GM13977 (cell line): ENCODE data around the gene FARS2.

Experiments
- DNase-seq: peaks from one replicate; pipeline ENCODE4 v3.0.0; 2012; ENCODE audit warnings: low spot score
- CTCF ChIP-seq: IDR thresholded peaks from 2 replicates; pipeline ENCODE4 v1.5.1; 2012; ENCODE audit warnings: mild to moderate bottlenecking, control low read depth; ENCODE audit not compliant: insufficient read depth; ENCODE audit errors: extremely low read depth, missing control alignments
- in situ Hi-C: fragments of 300-500 bp; cut with MboI; formaldehyde crosslinking; loops from one replicate; pipeline ENCODE4 v1.12.0; 2022; ENCODE audit warnings: low sequenced_read_pairs, low pct_unique_long_range_greater_than_20kb, mixed read lengths, inconsistent platforms; ENCODE audit not compliant: unreplicated experiment

The FARS2 gene

GRCh38 chr6:5534643-5535042 lies 273.3 kb downstream of the FARS2 start:
- in situ Hi-C loops: no loop called here
- no peak for TF ChIP-seq CTCF
- DNase-seq: no peak

DNA sequence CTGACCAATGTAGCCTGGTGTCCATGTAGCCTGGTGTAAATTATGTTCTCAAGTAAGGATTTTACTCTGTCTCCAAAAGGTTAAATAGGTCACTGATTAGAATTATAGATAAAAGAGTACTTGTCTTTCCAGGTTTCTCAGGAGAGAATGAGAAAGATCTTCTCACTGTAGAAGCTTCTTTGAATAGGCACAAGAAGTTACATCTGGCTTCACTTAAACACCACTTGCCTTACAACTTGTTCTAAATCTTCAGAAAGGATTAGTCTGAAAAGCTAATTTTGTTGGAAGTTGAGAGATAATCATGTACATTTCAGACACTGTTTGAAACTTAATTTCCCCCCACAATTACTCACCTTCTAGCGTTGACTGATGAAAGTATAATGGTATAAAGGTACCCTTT lies 275.3 kb downstream of the FARS2 start:
- in situ Hi-C loops: no loop called here
- no peak for TF ChIP-seq CTCF
- no peak for DNase-seq

GRCh38 chr6:5537132-5537531 lies 275.8 kb downstream of the FARS2 start:
- in situ Hi-C loops: no loop called here
- no peak for TF ChIP-seq CTCF

DNA sequence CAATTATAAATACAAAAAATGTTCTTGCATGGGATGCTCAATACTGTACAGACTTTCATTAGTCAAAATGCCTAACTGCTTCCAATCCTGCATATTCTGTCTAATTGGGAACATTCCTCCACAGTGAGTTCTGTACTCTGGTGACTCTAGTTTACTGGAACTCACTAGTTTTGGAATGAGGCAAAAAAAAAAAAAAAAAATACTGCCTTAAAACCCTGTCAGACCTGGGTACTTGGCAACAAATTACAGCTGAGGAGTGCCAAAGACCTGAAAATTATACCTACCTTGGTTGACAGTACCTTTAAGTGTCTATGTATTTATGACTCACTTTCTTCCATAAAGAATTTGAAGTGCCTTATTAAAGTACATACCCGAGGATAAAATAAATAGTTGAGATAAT lies 276.7 kb downstream of the FARS2 start:
- no peak for DNase-seq
- TF ChIP-seq CTCF: no peak
- in situ Hi-C loops: no loop called here

More at GRCh38 chr6:5537132-5537531, 275.8 kb downstream of the FARS2 start:
- DNase-seq: no peak

DNA sequence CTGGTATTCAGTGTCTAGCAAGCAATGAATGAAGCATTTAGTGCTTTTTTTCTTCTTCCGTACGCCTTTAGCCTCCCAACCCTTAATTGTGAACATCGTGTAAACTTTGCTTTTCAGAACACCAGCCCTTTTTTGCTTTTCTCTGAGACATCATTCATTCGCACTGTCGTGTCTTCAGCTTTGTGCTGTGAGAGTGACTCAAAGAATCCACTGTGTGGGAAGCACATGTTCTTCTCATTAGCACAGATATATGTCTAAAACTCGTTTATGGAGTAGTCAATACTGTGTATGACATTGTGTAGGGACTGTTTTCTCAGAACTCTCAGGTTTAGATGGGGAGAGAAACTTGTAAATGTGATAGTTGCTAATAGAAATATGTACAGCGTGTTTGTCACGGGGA lies 279.1 kb downstream of the FARS2 start:
- DNase-seq: no peak
- TF ChIP-seq CTCF: no peak
- in situ Hi-C loops: no loop called here

DNA sequence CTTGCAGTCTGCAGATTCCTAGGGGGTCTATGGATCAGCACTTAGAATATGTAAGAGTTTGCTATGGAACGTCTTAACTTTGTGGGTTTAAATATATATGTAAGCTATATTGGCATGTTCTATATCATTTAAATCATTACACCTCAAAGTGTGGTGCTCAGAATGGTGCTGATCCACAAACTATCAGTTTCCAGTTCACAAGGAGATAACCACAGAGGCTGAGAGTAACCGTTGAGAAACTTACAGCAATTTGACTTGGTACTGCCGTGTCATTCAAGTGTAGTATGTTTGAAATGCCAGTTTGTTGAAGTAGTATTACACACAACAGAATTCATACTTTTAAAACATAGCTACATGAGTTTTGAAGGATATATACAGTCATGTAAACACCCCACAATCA lies 279.7 kb downstream of the FARS2 start:
- DNase-seq: no peak
- TF ChIP-seq CTCF: no peak
- in situ Hi-C loops: no loop called here
